HG03039 (cell line): ENCODE results near the gene PCCB.
"Not testable (repeated sequence)": the region's sequence is repeated elsewhere in the genome, so short reads cannot be mapped to it uniquely, and the experiment has no call there.

ENCODE experiments used
- ATAC-seq: cut with Tn5 transposase; IDR thresholded peaks from one replicate; pipeline ENCODE4 v1.9.1; 2021; ENCODE audit warnings: mild to moderate bottlenecking, moderate library complexity; ENCODE audit not compliant: unreplicated experiment

The PCCB gene

DNA sequence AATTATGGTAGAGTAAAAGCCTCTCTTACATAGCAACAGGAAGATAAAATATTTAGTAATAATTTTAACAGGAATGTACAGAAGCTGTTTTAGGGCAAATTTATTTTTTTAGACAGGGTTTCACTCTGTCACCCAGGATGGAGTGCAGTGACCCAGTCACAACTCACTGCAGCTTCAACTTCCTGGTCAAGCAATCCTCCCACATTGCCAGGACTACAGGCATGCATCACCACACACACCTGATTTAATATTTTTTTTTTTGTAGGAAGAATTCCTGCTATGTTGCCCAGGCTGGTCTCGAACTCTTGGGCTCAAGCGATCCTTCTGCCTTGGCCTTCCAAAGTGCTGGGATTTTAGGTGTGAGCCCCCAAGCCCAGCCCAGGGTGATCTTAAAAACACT is 61.1 kb downstream of the PCCB start:
- ATAC-seq, result no peak

DNA sequence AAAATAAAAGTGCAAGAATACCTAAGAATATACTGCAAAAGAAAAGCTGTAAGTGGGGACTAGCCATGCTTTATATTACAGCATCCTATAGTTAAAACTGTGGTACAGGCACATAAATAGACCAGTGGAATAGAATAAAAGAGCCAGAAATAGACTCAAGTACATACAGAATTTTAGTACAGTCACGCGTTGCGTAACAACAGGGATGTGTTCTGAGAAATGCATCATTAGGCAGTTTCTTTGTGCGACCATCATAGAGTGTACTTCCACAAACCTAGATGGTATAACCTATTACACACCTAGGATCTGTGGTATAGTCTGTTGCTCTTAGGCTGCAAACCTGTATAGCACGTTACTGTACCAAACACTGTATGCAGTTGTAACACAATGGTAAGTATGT is 61.8 kb downstream of the PCCB start:
- ATAC-seq, result no peak

DNA sequence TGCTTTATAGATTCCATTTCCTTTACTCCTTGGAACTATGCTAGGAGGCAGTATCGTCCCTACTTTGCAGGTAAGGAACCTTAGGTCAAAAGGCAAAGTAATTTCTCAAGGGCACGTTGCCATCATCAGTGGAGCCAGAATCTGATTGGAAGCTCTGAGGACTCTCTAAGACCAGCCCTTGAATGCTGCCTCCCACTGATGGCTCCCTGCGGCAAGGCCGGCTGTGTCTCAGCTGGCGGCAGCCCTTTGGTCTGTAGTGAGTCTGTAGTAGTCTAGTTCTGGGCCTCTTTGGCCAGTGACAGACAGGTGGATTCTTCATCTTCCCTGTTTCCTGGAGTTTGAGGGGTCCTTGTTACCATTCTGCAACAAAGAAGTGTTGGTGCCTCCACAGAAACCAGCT is 76.2 kb downstream of the PCCB start:
- no peak for ATAC-seq

DNA sequence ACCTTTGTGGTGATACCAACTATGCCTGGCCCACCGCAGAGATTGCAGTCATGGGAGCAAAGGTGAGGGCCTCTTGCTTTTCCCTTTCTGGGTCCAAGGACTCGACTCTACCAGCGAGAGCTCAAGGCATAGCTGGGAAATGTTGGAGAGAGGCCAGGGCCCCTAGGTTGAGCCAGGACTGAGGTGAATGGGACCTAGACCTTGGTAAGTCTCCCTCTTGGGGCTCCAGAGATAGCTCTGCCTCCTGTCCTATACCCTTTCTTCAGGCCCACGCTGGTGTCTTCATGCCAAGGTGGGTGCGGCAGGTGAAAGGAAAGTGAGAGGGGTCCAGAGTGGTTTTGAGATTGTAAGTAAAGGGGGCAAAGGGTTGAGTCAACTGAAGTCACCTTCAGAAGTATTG is 77.5 kb downstream of the PCCB start:
- ATAC-seq, result no peak

DNA sequence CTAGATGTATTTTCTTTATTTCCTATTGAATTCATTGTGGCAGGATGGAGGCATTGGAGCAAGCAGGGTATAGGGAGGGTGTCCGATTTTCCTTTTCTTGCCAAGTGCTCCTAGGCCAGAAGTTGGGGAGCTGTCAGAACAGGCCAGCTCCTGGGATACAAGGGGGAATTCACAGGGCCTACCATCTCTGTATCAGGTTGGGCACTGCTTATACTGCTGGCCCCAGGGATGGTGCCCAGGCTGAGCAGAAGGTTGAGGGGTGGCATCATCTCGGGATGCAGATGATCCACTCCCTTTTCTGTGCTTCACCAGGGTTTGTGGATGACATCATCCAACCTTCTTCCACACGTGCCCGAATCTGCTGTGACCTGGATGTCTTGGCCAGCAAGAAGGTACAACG is 79.5 kb downstream of the PCCB start:
- ATAC-seq, result no peak

DNA sequence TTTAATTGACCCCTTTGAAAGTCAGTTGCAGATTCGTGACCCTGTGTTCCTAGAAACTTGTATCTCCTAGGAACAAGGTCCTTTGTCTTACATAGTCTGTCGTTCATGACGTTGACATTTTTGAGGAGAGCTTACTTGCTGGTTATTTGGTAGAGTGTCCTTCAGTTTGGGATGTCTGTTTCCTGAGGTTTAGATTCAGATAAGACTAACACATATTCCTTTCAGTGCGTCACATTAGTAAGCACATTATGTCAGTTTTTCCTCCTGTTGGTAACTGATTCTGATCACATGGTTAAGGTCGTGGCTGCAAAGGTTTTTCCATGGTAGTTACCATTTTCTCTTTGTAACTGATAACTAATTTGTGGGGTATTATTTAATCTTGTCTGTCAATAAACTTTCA is 80.8 kb downstream of the PCCB start:
- ATAC-seq, result no peak

DNA sequence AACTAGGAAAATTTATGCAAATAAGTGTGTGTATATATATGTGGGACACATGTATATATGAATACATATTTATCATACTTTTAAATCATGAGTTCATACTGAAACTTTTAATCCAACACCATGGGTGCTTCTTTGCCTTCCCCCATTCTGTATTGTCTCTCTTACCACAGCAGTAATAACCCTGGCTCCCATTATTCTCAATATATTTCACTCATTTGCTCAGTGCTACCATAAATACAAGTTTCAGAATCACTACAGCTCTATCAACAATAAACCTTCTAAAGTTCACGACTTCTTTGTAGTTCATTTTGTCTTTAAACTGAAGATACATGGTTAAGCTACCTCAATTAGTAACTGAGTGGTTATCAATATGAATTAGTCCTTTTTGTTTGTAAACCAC is 82.2 kb downstream of the PCCB start:
- ATAC-seq, result no peak

DNA sequence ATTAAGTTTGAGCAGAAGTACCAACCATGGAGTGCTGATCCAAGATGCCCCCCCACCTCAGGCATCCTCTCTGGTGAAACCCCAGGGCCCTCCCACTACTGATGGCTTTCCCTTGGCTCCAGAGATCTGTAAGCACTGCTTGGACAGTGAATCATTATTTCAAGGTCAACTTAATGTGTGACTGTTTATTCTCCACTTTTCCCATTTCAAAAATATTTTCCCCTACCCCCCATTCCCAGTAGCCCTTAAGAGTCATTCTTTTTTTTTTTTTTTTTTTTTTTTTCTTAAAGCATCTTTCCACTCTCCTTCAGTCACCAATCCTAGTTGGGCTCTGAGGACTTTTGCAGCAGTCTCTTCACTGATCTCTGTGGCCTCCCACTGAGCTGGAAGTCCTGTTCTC is 82.6 kb downstream of the PCCB start:
- ATAC-seq, result no peak

DNA sequence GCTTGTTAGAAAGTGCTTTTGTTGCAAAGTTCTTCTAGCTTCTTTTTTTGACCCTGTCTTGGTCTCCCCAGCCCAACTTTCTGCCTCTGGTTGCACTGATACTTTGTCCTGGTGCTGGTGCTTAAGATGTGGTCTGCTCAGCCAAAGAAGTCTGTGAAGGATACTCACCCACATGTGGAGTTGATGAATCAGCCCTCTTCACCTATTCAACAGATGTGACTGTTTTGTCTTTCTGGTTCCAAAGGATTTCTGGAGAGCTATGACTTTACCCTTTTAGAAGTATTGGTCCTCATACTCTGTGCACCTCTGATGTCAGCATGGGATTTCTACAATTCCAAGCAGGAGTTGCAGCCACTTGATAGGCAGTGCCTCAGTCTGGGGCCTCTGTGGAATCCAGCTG is 84.1 kb downstream of the PCCB start:
- no peak for ATAC-seq

DNA sequence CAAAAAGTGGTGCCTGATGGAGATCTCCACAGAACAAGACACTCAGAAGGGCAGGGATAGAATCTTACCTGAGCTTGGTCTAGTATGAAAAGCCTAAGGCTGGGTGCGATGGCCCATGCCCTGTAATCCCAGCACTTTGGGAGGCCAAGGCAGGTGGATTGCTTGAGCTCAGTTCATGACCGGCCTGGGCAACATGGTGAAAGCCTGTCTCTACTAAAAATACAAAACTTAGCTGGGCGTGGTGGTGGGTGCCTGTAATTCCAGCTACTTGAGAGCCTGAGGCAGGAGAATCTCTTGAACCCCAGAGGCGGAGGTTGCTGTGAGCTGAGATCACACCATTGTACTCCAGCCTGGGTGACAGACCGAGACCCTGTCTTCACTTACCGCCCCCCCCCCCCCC is 84.6 kb downstream of the PCCB start:
- not testable (repeated sequence) for ATAC-seq

DNA sequence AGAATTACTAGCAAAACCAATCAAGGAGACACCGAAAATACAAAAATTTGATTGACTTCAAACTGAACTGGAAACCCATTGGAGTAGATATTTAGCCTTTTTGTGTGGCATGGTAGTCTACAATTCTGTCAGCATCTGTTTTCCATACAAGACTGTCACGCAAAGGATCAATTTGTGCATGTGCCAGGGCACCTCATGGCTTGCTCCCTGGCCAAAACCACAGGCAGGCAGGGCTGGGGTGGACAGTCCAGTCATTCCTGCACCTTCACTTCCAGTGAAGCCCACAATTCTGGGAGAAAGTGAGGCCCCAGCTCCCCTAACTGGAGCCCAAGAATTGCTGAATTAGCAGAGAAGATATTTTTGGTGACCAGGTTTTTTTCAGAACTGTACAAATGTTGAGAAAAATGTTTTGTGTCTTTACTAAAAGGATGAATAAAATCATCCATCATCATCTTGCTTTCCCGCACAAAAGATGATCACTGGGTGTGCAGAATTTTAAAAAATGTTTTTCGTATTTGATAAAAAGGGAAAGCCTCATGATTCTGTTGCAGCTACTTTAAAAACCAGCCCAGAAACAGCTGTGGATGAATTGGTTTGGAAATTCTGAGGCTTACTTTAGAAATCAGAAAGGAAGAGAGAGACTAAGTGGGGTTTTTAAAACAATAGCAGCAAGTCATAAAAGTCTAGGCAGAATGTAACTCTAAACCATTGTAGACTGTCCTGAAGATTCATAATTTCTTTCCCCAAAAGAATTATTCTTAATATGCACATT is 86.4 kb downstream of the PCCB start:
- ATAC-seq, result no peak

DNA sequence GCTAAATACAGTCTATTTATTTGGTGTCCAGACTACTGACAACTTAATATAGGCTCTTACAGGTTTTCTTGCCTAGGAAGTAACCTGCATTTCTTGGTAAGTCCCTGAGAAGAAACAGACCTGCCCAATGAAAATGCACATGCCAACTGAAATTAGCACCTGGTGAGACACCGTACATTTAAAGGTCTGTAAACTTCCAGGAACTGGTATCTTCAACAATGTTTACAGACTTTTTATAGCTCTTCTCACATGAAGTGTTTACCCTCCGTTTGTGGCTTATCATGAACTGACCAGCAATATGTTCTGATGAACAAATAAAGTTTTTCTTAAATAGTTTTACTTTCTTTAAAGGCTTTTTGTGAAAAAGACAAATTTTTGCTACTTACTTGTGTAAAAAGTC is 93.3 kb downstream of the PCCB start:
- ATAC-seq, result no peak

DNA sequence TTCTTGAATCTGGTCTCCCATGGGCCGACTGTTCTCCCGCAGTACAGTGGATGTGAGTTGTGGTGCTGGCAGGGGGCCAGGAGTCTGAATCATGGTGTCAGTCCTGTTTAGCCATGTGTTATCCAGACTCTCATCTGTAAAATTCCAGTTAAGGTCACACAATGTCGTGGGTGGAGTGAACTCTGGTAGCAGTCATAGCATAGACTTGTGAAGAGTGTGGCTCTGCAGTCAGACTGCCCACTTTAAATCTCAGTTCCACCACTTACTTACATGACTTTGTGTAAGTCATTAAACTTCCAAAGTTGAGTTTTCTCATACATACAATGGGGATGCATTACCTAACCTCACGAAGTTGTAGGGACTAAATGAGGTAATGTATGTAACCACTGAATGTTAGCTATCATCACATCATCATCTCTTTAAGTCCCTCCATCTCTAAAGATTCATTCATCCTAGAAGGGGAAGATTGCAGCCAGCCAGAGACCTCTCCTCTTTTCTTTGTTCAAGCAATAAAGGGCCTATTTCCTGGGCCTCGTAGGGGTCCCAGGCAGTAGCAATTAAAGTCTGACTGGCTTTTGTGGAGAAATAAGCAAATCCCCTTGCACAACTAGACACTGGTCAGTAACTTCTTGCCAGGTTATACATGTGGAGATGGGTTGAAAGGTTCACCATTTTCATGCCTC is 93.9 kb downstream of the PCCB start:
- no peak for ATAC-seq

DNA sequence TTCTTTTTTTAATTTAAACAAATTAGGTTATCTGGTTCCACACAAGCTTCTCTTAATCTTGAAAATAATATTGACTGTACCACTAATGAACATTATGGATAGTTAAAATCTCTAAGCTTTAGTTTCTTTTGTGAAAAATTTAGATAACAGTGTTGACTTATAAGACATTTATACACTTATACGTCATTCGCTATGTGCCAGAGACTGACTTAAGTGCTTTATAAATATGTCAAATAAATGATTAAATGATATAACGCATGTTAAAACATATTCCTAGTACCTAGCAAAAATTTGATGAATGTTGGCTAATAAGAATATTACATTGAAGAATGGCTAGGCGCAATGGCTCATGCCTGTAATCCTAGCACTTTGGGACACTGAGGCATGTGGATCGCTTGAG is 96.3 kb downstream of the PCCB start:
- ATAC-seq, result no peak

DNA sequence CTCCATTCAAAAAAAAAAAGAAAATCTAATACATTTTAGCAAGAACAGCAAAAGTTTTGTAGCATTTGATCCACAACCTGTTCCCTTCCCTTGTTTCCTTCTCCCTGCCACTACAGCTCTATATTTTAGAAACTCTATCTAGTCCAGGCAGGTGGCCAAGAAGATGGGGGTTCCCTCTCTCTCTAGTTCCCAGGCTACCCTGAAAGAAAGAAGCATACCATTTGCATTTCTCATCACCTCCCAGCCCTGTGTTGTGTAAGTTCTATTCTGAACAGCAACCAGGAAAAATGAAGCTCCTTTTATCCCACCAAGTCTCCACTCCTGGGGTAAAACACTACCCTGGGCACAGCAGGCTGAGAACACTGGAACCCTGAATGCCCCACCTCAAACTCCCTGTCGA is 100.0 kb downstream of the PCCB start:
- no peak for ATAC-seq

DNA sequence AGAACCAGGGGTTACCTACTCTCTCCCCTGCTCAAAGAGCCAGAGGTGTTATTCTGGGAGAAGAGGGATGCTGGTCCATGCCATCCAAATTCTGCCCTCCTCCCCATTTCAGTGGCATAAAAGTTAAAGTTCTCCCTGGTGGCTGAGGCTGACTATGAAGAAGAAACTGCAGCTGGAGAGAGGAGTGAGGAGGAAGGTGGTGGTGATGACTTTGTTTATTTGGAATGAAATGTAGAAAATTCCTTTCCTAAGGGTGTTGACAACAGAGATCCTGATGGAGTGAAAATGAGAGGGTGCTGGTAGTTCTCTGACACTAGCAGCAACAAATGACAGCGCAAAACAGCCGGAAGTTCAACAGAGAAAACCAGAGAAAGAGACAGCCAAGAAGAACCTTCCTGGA is 100.4 kb downstream of the PCCB start:
- ATAC-seq, result no peak

DNA sequence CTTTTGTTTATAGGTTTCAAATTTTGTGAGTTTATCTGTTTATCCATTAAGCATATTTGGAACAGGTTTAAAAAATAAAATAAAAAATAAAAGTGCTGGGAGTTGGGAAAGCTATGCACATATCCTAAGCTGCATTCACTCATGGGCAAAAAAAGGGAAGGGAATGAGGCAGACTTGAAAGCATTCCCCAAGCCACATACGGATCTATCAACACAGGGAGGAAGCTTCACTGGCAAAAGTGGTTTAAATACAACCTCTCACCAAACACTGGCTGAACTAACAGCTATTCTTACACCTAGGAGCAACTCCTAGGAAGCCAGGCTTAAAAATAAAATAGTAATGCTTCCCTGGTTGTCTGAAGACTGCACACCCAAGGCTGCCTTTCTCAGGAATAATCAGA is 101.2 kb downstream of the PCCB start:
- no peak for ATAC-seq

DNA sequence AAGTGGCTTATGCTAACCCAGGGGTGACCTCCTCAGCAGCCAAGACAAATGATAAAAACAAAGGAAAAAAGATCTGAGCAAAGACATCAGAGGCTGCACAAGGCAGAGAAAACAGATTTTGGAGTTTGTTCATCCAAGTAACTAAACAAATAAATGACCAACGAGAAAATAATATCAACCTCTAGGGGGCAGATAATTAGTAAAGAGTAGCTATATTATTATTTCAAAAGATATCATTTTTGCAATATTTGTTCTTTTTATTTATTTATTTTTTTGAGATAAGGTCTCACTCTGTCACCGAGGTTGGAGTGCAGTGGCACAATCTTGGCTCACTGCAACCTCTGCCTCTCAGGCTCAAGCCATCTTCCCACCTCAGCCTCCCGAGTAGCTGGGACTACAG is 101.8 kb downstream of the PCCB start:
- ATAC-seq, result no peak

DNA sequence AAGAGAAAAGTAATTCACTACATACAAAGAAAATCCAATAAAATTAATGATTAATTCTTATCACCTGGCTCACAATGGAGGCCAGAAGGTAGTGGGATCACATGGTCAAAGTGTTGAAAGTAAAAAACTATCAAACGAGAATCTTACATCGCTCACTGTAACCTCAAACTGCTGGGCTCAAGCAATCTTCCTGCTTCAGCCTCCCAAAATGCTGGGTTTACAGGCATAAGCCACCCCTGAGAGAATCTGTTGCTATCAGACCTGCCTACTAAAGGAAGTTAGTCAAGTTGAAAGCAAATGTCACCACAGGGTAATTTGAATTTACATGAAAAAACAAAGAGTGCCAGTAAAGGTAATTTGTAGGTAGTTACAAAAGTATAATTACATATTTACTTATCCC is 103.3 kb downstream of the PCCB start:
- no peak for ATAC-seq

DNA sequence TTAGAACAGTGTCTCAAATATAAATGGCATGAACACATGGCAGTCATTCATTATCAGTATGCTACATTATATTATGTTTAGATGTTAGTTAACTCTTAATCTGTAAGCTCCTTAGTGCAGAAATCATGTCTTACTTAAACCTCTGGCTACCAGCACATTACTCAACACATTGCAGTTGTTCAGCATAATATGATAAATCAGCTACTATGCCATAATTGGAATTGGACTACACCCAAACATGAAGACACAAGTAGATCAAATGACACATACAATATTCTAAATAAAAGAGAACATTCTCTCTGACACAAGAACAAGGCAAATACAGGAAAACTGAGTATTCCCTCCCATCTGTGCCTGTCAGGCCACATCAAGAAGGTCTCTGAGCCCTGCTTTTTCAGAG is 116.1 kb downstream of the PCCB start:
- no peak for ATAC-seq

DNA sequence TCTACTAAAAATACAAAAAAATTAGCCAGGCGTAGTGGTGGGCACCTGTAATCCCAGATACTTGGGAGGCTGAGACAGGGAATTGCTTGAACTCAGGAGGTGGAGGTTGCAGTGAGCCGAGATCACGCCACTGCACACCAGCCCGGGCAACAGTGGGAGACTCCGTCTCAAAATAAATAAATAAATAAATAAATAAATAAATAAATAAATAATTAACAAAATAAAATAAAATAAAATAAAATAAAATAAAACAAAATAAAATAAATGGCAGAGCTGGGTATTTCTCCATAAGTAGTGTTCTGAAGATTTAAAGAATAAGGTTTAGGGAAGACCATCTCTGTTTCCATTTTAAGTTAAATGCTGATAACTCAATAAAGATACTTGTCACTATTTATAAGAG is 125.7 kb downstream of the PCCB start:
- ATAC-seq, result not testable (repeated sequence)

DNA sequence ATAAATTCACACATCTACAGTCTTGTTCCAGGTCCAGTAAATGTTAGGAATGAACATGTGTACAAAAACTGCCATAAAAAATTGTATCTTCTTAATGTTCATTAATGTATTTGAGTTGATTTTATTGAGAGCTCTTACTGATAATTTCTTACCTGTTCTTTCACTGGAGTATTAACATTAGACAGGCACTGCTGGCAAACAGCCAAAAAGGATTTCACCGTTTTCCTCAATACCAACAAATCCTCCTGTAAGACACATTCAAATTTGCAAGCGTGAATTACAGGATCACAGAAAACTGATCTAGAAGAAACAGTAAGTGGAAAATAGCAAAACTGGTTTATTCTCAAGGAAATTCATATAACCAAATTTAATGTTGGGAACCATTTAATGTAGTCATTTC is 127.4 kb downstream of the PCCB start:
- no peak for ATAC-seq

DNA sequence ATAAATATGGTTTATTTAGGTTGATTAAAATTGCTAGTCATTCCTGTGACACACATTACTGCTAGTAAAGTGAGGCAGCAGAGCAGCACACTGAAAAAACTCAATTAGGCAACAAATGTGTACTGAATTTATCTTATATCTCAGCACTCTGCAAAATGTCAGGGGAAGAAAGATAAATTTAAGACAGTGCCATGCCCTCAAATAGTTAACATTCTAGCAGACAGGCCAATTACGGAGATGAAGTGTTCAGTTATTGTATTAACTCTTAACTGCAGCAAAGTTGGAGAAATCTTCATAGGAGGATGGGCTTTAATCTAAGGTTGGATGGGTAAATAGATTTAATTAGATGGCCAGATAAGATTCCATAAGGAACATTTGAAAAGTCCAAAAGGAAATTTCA is 127.9 kb downstream of the PCCB start:
- no peak for ATAC-seq
